NCI-H2171 treated with DMSO at 0.1 percent for 48 hours (cell line): Measurements from ENCODE around the gene ZFYVE21.
A peak's percentile ranks its signal among the peaks of the same experiment; 100 is the strongest.

Experiments
- DNase-seq: peaks from one replicate; lab custom pipeline; 2025; lab: John Stamatoyannopoulos, UW

The ZFYVE21 gene

DNA sequence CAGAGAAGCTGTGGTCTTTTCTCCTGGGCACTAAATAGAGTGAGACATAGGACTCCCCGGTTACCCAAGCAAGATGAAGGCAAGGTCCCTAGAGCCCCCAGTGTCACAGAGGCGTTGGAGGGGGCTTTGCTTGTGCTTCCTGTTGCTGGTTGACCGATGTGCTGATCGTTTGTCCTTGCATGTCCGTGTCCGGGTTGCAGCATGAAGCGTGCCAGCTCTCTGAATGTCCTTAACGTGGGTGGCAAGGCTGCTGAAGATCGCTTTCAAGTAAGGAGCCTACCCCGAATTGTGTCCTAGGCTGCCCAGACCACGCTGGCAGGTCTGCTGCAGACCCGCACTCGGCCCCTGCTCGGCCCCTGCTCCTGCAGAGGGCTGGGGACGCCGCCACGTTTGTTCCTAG is 23.5 kb upstream of the ZFYVE21 start:
- DNase-seq: no peak

DNA sequence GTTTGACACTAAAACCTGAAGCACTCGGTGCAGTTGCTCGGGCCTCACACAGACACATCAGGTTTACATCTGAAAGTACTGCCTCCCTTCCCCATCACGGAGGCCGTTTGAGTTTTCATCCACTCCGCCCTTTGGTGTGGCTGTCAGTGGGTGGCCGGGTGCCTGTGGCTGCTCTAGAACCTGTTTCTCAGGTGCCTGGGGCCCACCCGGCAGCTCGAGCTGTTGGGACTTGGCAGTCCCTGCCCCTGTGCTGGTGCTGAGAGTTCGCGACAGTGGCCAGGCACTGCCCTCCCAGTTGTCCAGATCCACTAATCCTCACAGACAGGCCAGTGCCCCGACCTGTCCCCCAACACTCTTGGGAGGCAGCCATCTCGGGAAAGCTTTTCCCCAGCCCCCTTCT is 22.7 kb upstream of the ZFYVE21 start:
- no peak for DNase-seq

DNA sequence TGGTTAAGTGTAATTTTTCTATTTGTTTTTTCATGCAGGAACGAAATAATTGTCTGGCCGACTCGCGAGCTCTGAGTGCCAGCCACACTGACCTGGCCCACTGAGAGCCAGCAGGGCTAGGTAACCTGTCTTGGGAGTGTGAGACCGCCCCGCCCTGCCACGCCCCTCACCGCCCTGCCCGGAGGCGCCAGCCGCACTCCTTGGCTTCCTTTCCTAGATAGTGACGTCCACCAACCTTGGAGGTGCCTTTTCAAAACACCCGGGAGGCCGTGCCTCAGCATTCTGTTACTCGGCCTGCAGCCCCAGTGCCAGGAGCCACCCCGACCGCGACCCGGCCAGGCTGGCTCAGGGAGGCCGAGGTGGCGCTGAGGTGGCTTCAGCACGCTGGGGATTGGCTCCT is 22.1 kb upstream of the ZFYVE21 start:
- no peak for DNase-seq

DNA sequence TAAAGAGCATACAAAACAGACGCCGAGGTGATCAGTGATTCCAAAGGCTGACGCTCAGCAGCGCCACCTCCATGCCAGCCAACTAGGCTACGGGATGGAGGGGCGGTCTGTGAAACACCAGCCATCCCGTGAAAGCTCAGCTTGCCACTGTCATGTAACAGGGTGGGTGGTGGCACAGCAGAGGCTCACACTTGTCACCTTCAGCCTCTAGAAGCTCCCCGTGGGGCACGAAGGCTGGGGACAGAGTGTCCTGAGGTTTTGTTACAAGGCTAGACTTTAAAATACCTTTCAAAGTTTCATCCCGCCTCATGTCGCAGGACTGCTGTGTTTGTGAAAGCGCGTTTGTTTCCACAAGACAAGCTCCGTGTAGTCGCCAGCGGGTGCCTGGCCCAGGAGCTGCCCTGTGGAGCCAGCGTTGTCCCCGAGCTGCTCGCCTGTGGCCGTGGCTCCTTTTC is 21.0 kb upstream of the ZFYVE21 start:
- DNase-seq: no peak

DNA sequence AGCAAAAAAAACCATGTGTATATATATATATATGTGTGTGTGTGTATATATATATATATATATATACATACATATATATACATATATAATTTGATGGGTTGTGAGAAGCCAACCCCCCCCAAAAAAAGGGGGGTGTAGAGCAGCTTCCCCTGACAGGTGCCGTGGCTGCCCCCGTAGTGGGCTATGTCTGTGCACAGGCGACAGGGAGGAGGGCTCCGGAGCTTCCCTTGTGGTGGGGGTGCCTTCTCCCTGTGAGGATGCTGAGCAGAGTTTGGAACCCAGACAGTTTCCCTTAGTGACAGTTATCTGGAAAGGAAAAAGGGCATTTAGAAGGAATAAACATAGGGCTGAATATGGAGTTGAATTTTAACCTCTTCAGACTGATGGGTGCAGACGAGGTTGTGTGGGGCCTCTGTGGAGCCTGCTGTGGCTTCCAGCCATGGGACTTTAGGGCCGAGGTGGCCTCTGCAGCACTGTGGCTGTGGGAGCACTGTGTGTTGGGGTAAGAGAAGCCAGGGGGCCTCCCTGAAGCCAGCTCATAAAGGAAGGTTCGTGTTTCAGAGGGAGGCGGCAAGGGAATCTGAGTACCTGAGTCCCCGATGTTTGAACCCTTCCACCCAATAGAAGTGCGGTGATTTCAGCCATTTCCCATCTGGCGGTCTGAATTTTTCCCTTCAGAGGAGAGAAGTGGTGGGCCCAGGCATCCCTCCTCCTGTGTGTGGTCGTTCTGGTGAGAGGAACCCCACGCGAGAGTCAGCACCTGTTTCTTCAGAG is 20.1 kb upstream of the ZFYVE21 start:
- peak; percentile 62 for DNase-seq

DNA sequence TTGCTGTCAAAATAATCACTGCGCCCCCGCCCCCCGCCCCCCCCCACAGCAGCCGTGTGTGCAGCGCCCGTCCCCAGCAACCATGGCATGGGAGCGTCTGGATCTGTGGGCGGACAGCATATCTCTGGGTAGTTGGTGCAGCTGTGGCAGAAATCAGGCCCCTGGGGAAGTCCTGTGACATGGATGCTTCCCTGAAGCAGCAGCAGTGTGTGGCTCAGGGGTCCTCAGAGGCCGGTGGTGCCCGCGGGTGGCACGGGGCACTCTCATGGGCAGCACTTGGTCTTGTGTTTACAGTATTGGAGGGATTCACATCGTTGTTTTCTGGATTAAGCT is 19.6 kb upstream of the ZFYVE21 start:
- peak; percentile 51 for DNase-seq

DNA sequence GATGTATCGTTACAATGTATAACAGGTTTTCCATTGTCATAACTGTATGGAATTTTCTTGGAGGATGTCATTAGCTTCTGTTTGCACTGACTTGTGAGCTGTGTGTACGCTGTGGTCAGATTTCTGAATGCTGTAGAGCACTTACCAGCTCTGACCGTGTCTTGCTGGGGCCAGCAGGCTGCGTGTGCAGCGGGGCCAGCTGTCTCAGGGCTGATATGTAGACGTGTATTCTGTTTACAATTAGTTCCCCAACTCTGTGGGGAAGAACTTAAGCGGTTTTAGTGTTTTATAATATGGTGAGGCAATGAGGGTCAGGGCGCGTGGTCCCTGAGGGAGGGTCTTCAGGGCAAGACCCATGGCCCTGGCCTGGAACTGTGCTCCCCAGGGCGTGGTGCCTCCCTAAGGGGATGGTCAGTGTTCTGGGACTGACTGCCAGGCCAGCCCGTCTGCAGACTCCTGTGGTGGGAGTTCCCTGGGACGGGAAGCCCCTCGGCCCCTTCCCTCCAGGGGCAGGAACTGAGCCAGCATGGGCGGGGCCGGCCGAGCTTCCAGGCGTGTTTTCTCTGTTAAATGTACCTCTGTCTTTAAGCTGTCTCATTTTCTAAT is 19.0 kb upstream of the ZFYVE21 start:
- no peak for DNase-seq

DNA sequence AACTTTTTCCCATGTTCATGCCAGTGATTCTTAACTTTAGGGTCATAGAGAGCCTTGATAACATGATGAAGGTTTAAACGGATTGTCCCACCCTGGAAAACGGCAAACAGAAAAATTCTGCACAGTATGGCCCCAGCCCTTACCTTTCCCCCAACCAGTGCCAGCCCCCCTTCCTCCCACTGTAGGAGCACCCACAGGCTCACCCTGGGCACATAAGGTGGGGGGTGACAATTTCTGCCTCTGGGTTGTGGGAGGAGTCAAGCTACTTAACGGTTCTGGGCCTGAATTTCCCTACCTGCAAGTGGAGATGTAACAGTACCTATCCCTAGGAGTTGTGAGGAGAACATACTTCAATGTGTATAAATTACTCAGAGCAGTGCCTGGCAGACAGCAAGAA is 18.4 kb upstream of the ZFYVE21 start:
- DNase-seq: peak; percentile 15

DNA sequence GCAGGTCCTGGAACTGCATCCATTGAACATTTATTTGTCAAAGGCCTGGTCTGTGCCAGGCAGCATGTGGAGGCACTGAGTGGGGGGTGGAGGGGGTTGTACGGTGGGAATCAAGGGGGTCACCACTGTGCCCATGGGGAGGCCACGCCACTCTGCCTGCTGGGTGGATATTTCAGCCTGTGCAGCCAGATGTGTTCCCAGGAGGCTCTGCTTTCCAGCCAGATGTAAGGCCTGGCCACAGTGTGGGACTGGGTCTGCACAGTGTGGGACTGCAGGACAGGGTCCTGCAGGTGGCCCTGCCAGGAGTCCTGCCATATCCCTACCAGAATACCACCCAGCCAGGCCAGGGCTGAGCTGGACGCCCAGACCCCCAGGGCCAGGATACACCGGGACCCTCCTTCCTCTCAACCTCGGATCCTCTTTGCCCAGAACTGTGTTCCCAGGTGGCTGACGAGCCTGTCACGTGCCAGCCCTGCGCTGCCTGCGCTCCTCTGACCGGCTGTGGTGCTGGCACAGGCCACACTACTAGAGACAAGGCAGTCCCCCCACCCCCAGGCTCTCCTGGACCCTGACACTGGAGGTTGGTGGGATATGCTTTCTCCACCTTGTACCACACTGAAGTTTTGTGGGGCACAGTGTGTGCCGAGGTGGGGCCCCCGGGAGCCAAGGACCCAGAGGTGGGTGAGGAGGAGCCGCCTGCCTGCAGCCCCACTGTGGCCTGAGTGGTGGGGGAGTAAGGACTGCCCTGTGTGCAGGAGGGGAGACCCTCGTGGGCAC is 17.8 kb upstream of the ZFYVE21 start:
- no peak for DNase-seq

DNA sequence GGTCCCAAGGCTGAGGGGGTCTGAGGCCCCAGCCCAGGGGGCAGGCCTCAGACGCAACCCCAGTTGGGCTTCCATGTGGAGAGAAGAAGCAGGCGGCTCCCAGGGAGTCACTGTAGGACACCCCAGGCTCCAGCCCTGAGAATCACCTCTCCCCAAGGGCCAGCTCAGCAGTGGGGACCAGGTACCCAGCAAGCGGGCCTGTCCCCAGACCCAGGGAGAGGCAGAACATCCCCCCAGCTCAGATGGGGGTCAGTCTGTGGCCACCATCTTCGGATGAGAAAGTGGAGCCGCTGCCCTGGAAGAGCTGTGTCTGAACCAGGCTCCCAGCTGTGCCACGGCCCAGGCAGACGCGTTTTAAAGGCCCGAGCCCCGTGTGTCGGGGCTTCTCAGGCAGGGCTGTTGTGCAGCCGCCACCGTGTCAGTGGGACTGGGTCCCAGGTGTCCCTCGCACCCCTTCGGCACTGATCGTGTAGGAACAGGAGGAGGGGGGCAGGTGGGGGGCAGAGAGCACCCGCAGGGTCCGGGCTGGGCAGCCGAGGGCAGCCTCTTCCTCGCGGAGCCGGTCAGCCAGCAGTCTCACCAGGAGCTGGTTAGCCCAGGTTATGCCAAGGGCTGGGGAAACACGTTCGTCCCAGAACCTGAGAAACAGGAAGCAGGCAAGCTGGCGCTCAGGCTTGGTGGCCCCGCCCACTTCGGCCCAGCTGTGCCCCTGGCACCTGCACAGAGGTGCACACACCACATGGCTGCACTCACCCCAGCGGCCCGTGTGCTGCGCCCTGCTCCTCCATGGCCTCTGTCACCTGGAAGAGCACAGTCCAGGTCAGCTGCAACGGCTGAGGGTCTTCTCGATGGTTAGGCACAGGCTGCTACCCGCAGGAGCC is 17.0 kb upstream of the ZFYVE21 start:
- peak; percentile 47 for DNase-seq

DNA sequence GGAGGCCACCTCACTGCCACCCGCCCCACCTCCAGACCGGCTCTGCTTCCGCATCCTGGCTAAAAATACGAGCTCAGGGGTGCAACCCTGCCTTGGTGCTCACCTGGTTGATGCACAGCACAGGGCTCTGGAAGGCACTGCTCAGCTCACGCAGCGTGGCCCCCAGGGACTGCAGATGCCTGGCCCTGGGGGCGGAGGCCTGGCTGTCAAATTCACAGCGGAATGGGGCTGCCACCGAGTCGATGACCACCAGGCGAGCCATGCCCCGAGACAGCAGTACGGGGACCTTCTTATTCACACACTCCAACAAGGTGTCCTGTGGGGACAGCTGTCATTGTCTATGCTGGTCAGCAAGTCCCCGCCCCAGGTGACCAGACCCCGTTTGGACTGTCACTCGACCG is 16.3 kb upstream of the ZFYVE21 start:
- DNase-seq: no peak

DNA sequence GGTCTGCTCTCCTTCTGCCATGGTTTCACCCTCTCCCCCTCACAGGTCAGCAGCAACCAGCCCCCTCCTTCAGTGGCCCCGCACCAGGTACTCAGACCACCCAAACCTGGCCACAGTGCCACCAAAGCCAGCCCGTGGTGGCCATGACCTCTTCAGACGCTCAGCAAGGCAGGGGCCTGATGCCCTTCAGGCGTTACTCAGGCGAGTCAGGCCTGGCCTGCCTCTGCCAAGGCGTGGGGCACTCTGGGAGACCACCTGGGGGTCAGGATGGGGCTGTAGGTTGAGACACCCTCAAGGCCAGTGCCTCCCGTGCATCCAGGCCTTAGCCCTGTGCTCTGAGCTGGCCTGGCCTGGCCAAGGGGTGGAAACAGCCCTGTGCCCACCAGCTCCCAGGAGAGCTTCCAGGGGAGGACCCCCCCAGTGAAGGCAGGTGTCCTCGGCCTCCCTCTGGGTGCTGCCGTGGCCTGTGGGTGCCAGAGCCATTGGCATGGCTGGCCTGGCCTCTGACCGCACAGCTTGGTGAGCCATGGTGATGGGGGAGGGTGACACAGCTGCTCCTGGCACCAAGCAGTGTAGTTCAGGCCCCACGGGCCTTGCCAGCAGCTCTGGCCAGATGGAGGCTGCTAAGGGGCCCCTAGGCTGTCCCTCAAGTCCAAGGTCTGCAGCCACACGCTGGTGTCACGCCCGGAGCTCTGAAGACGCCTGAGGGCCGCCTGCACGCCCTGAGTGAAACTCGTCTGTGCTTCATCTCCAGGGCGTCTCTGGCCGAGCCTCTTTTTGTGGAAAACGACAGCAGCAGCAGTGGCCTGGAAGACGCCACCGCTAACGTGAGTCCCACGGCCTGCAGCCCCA is 15.5 kb upstream of the ZFYVE21 start:
- DNase-seq: no peak

DNA sequence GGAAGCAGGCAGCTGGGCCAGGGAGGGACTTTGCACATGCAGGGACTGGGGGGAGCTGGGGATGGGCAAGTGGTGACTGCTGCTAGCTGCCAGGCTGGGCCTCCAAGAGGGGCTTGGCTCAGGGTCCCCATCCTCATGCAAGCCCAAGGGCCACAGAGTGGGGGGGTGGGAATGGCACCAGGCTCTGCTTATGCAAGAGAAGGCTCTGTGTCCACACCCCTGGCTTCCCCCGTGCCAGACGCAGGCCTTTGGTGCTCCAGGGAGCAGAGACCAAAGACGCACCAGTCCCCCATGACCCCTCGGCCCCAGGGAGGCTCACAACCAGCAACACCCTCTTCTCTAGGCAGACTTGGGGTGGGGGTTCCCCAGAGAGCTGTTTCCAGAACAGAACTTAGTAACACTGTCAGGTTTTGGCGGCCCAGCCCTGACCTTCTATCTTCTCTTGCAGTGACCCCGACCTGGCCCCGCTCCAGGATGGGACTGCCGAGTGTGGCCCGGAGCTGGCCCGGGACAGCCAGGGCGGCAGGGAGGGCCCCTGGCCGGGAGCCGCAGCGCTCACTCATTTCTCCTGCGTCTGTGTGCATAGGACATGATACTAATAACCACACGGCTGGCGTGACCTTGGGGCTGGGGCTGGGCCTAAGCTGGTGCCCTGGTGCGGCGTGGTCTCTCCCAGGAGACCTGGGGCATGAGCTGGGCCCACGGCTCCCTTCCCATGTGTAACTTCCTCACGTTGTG is 14.7 kb upstream of the ZFYVE21 start:
- DNase-seq: no peak

DNA sequence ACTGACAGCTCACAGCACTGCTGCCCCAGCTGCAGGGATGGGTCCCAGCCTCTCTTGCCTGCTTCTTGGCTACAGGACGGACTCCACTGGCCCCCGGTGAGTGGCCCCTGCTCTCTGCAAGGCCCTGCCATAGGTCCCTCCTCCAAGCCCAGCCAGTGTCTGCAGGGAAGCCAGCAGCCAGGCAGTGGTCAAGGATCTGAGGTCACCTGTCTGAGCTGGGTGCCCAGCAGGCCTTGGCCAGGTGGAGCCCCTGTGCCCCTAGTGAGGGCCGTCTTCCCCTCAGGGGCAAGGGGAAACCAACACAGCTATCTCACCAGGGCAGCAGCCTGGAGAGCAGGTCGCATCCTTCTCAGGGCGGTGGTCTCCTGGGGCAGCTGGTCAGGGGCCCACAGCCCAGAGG is 13.5 kb upstream of the ZFYVE21 start:
- DNase-seq: no peak

DNA sequence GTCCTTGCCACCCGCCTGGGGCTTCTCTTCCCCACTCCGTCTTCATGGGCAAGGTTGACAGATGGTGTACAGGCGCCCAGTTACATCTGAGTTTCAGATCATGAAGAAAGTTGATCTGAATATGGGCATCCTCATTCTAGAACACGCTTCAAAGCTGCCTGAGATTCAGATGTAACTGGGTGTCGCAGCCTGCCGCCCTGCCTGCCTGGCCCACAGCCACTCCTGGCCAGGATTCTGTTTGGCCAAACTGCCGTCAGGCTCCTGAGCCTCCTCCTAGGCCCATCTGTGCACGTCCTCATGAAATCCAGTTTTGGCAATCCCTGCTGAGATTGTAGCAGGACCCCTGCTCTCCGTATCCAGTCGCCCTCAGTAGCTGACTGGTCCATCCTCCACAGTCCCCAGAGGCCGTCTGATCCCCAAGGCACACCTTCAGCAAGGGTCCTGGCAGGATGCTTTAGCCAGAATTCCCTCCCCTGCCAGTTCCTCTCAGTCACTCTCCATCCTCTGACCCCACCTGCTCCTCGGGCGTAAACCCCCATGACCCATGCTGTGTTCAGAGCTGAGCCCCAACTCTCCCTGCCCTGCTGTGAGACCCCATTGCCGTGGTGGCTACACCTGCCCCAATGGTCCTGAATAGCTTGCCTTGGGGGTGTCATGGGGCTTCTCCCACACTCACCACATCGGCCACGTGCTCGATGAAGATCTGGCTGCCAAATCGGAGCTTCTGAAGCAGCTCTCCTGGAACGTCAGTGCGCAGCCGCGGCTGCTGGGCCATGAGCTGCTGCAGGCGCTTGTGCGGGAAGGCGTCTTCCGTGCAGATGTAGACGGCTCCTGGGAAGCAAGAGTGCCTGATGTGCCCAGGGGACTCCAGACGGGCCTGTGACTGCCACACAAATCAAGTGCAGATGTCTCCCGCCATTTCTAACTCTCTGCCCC is 12.8 kb upstream of the ZFYVE21 start:
- DNase-seq: no peak

DNA sequence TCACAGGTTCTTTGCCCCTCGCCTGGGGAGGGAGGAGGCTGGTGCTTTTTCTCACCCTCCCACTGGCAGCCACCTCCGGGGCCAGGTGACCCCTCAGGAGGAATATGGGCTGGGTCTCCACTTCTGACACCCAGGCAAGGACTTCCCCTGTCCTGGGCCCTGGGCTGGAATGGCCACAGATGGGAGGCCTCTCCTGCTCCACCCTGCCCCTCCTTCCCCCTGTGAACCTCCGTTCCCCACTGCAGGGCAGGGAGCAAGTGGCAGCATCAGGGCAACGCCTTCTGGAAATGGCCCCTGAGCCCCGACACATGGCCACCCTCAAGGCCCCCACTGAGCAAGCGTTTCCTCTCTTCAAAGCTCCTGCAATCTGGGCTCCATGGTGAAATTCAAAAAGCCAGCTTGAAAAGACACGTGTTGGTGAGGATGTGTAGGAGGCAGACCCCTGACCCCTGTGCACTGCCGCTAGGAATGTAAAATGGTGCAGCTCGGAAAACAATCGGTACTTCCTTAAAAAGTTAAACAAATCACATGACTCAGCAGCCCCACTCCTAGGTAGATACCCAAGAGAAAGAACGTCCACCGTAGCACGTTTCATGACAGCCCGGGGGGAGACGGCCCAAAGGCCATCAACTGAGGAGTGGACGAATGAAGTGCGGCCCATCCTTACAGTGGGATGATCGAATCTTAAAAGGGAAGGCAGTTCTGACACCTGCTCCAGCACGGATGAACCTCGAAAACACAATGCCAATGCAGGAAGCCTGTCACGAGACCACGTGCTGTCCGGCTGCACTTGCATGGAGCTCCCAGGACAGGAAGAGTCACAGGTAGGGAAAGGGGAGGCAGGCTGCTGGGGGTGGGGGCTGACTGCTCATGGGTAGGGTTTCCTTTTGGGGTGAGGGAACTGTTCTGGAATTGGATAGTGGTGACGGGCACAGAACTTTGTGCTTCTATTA is 11.9 kb upstream of the ZFYVE21 start:
- no peak for DNase-seq

DNA sequence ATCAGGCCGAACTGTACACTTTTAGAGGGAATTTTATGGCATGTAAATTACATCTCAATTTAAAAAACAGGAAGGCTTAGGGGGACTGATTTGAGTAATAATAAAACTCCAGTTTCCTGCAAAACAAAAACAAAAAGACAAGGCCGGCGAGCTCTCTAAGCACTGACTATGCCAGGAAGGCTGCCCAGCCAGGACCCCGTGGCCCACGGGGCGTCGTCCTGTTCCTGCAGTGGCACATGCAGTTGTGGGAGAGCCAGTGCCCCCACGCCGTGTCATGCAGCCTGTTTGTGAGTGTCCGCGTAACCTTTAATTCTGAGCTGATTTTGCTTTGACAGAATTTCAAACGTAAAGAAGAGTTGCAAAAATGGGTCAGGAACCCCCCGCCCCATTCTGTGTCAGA is 10.9 kb upstream of the ZFYVE21 start:
- no peak for DNase-seq

DNA sequence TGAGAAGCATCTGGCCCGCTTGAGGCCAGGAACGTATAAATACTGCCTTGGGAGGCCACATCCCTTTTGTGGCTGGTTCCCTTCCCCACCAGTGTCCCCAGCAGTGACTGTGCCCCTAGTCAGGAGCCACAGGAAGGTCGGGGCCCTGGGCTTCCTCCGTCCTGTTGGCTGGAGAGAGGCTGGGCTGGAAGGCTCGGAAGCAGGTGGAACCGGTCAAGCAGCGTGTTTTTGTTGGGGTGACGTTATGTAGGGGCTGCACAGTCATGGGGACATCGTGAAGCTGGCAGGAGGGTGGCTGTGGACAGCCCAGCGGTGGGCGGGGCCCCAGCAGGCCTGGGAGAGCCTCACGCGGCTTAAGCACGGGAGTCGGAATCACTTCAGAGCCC is 10.5 kb upstream of the ZFYVE21 start:
- no peak for DNase-seq
